ENCODE results near the gene HYCC2. TPM values are rescaled to one million over a fixed set of nuclear protein-coding genes. Genes with fewer than 3 reads are reported as not detected.
A peak's percentile ranks its signal among the peaks of the same experiment; 100 is the strongest.
"Not testable (repeated sequence)": the region's sequence is repeated elsewhere in the genome, so short reads cannot be mapped to it uniquely, and the experiment has no call there.

Gene HYCC2
- total and polyA plus RNA-seq, 2 donors (not counting 1 experiment from before 2014, with no cell fraction given): 6.2 to 8.6 TPM

GRCh38 chr2:201072201-201072530 lies 695 bp upstream of the HYCC2 start:
- TF ChIP-seq EZH2 (IDR thresholded peaks at IDR 0.05; ENCODE audit: low read length, missing control alignments) (no peak), CTCF (conservative IDR thresholded peaks at IDR 0.05 in 1 of 2, IDR thresholded peaks at IDR 0.05 in 1 of 2; ENCODE audit: low read depth in 1 of 2, low read length in 2 of 2) (no peak)
- no peaks in the 10 kb centered on the region for H4K20me1 ChIP-seq (ENCODE audit: control insufficient read depth, extremely low read depth, insufficient read depth, low read length)

DNA sequence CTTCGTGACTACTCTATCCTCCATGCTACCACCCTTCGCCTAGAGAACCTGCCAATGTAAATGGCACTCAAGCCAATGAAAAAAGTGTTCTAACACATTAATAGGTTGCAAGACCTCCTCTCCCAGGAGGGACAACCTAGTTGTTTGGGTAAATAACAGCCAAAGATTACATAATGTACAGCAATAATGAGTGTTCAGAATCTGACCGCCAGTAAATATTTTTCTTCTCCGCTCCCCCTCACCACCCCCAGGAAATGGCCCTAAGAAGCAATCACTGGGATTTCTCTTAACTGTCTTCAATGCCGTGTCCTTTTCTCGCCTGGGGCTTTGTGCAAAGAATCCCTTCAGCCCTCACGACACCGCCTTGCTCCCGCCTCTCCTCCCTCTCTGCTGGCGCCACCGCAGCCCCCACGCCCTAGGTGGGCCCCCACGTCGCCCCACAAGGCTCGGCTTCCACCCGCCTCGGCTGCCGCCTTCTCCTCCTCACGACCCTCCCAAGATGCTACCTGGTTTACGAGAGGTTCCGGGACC lies 458 bp downstream of the HYCC2 start:
- TF ChIP-seq CTCF (conservative IDR thresholded peaks at IDR 0.05 in 1 of 2, IDR thresholded peaks at IDR 0.05 in 1 of 2; ENCODE audit: low read depth in 1 of 2, low read length in 2 of 2): no peak
- TF ChIP-seq EZH2 (IDR thresholded peaks at IDR 0.05; ENCODE audit: low read length, missing control alignments): no peak
- Histone ChIP-seq H3K27me3 (ENCODE audit: control insufficient read depth, insufficient read depth, low read length) (no peaks in the 10 kb centered on the region), H3K36me3 (ENCODE audit: control insufficient read depth, insufficient read depth, low read length) (no peaks in the 10 kb centered on the region), H3K9ac (ENCODE audit: insufficient read depth, low read length) (peak overlapping the region; percentile 65), H3K4me2 (ENCODE audit: extremely low read depth, insufficient read depth, low read length) (peak overlapping the region; percentile 95), H3K9me3 (ENCODE audit: control insufficient read depth, insufficient read depth, low read depth, low read length) (no peaks in the 10 kb centered on the region), H2AFZ (ENCODE audit: low read length) (peak overlapping the region; percentile 75), H3K27ac (ENCODE audit: insufficient read depth, low read length) (peak overlapping the region; percentile 77), H3K79me2 (ENCODE audit: control insufficient read depth, insufficient read depth, low read length) (peaks cover 68% of the 10 kb centered on the region), H3K4me1 (ENCODE audit: control insufficient read depth, extremely low read depth, insufficient read depth, low read length) (no peaks in the 10 kb centered on the region), H3K4me3 (replicated peaks in 1 of 4; ENCODE audit: control extremely low read depth in 1 of 4, insufficient read depth in 1 of 4, low read depth in 3 of 4, low read length in 4 of 4) (peak overlapping the region; percentile 52 to 100 (median 80)), H4K20me1 (ENCODE audit: control insufficient read depth, extremely low read depth, insufficient read depth, low read length) (no peaks in the 10 kb centered on the region)
- peak in 1 of 2 donors; percentile 10 for DNase-seq (ENCODE audit: low read depth in 2 of 2)

More at GRCh38 chr2:201072201-201072530, 695 bp upstream of the HYCC2 start:
- H3K4me2 ChIP-seq (ENCODE audit: extremely low read depth, insufficient read depth, low read length): peak overlapping the region; percentile 78
- no peaks in the 10 kb centered on the region for H3K36me3 ChIP-seq (ENCODE audit: control insufficient read depth, insufficient read depth, low read length)
- H2AFZ ChIP-seq (ENCODE audit: low read length): peak overlapping the region; percentile 58
- peaks cover 60% of the 10 kb centered on the region for H3K79me2 ChIP-seq (ENCODE audit: control insufficient read depth, insufficient read depth, low read length)
- H3K9me3 ChIP-seq (ENCODE audit: control insufficient read depth, insufficient read depth, low read depth, low read length): no peaks in the 10 kb centered on the region
- H3K9ac ChIP-seq (ENCODE audit: insufficient read depth, low read length): peak overlapping the region; percentile 65
- no peaks in the 10 kb centered on the region for H3K27me3 ChIP-seq (ENCODE audit: control insufficient read depth, insufficient read depth, low read length)
- no peaks in the 10 kb centered on the region for H3K4me1 ChIP-seq (ENCODE audit: control insufficient read depth, extremely low read depth, insufficient read depth, low read length)
- no peak for DNase-seq (ENCODE audit: low read depth in 2 of 2)
- peak overlapping the region; percentile 77 for H3K27ac ChIP-seq (ENCODE audit: insufficient read depth, low read length)
- peak overlapping the region; percentile 52 to 100 (median 80) for H3K4me3 ChIP-seq (replicated peaks in 1 of 4; ENCODE audit: control extremely low read depth in 1 of 4, insufficient read depth in 1 of 4, low read depth in 3 of 4, low read length in 4 of 4)

GRCh38 chr2:201064797-201065329 lies 6.6 kb downstream of the HYCC2 start:
- Histone ChIP-seq H3K4me3 (replicated peaks in 1 of 4; ENCODE audit: control extremely low read depth in 1 of 4, insufficient read depth in 1 of 4, low read depth in 3 of 4, low read length in 4 of 4) (no peak overlapping the region), H4K20me1 (ENCODE audit: control insufficient read depth, extremely low read depth, insufficient read depth, low read length) (no peaks in the 10 kb centered on the region), H2AFZ (ENCODE audit: low read length) (no peak overlapping the region), H3K9me3 (ENCODE audit: control insufficient read depth, insufficient read depth, low read depth, low read length) (no peaks in the 10 kb centered on the region), H3K4me2 (ENCODE audit: extremely low read depth, insufficient read depth, low read length) (no peak overlapping the region), H3K36me3 (ENCODE audit: control insufficient read depth, insufficient read depth, low read length) (no peaks in the 10 kb centered on the region), H3K4me1 (ENCODE audit: control insufficient read depth, extremely low read depth, insufficient read depth, low read length) (no peaks in the 10 kb centered on the region), H3K79me2 (ENCODE audit: control insufficient read depth, insufficient read depth, low read length) (peaks cover 51% of the 10 kb centered on the region), H3K27ac (ENCODE audit: insufficient read depth, low read length) (no peak overlapping the region), H3K27me3 (ENCODE audit: control insufficient read depth, insufficient read depth, low read length) (no peaks in the 10 kb centered on the region), H3K9ac (ENCODE audit: insufficient read depth, low read length) (no peak overlapping the region)
- DNase-seq (ENCODE audit: low read depth in 2 of 2): no peak
- no peak for TF ChIP-seq EZH2 (IDR thresholded peaks at IDR 0.05; ENCODE audit: low read length, missing control alignments)
- TF ChIP-seq CTCF (conservative IDR thresholded peaks at IDR 0.05 in 1 of 2, IDR thresholded peaks at IDR 0.05 in 1 of 2; ENCODE audit: low read depth in 1 of 2, low read length in 2 of 2): no peak

- not testable (repeated sequence) for H3K9me3 ChIP-seq (ENCODE audit: control insufficient read depth, insufficient read depth, low read depth, low read length); H3K9ac ChIP-seq (ENCODE audit: insufficient read depth, low read length); H3K36me3 ChIP-seq (ENCODE audit: control insufficient read depth, insufficient read depth, low read length); H3K4me3 ChIP-seq (replicated peaks in 1 of 4; ENCODE audit: control extremely low read depth in 1 of 4, insufficient read depth in 1 of 4, low read depth in 3 of 4, low read length in 4 of 4); H4K20me1 ChIP-seq (ENCODE audit: control insufficient read depth, extremely low read depth, insufficient read depth, low read length); H3K27me3 ChIP-seq (ENCODE audit: control insufficient read depth, insufficient read depth, low read length); H3K4me1 ChIP-seq (ENCODE audit: control insufficient read depth, extremely low read depth, insufficient read depth, low read length); H3K27ac ChIP-seq (ENCODE audit: insufficient read depth, low read length); H3K4me2 ChIP-seq (ENCODE audit: extremely low read depth, insufficient read depth, low read length); H2AFZ ChIP-seq (ENCODE audit: low read length); DNase-seq (ENCODE audit: low read depth in 2 of 2)
- peaks cover 43% of the 10 kb centered on the region for H3K79me2 ChIP-seq (ENCODE audit: control insufficient read depth, insufficient read depth, low read length)
Observed at GRCh38 chr2:201063516-201063915, 8.0 kb downstream of the HYCC2 start.

Measured in fibroblast of lung (primary cell).